ENCODE data around the gene CDS2. TPM values are rescaled to one million over a fixed set of nuclear protein-coding genes. Genes with fewer than 3 reads are reported as not detected.
A peak's percentile ranks its signal among the peaks of the same experiment; 100 is the strongest.

The CDS2 gene
- total RNA-seq, 1 experiment from 2014 or later: 49.1 TPM

DNA sequence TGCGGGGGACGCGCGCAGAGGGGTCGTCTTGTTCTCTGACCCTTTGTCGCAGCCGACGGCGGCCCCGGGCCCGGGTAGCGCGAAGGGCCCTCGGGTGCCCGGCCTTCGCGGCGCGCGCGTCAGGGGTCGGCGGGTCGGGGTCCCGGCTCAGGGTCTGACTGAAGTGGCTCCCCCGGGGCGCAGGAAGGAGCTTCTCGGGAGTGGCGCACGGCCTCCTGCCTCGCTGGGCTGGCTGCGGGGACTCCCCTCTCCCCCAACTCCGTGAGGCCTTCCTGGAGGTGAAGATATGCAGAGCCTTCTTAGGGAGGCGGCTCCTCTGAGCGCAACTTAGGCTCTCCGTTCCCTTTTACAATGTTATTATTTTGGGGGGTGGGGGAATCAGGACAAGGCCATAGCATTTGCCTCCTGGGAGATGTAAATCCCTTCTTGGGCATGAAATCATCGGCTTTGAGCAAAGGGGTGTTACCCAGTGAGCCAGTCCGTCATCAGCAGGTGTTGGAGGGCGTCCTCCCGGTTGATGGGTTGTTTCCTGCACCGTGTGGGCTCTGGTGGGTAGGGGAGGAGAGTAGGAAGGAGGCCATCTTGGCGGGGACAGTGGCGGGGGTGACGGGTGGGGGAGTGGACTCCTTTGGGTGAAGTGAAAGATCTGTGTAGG lies 523 bp downstream of the CDS2 start (continued):
- TF ChIP-seq, protein P1, sequence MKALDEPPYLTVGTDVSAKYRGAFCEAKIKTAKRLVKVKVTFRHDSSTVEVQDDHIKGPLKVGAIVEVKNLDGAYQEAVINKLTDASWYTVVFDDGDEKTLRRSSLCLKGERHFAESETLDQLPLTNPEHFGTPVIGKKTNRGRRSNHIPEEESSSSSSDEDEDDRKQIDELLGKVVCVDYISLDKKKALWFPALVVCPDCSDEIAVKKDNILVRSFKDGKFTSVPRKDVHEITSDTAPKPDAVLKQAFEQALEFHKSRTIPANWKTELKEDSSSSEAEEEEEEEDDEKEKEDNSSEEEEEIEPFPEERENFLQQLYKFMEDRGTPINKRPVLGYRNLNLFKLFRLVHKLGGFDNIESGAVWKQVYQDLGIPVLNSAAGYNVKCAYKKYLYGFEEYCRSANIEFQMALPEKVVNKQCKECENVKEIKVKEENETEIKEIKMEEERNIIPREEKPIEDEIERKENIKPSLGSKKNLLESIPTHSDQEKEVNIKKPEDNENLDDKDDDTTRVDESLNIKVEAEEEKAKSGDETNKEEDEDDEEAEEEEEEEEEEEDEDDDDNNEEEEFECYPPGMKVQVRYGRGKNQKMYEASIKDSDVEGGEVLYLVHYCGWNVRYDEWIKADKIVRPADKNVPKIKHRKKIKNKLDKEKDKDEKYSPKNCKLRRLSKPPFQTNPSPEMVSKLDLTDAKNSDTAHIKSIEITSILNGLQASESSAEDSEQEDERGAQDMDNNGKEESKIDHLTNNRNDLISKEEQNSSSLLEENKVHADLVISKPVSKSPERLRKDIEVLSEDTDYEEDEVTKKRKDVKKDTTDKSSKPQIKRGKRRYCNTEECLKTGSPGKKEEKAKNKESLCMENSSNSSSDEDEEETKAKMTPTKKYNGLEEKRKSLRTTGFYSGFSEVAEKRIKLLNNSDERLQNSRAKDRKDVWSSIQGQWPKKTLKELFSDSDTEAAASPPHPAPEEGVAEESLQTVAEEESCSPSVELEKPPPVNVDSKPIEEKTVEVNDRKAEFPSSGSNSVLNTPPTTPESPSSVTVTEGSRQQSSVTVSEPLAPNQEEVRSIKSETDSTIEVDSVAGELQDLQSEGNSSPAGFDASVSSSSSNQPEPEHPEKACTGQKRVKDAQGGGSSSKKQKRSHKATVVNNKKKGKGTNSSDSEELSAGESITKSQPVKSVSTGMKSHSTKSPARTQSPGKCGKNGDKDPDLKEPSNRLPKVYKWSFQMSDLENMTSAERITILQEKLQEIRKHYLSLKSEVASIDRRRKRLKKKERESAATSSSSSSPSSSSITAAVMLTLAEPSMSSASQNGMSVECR (CRISPR knock-in tag; IDR thresholded peaks at IDR 0.05; ENCODE audit: borderline replicate concordance): peak; percentile 35; the same call in 1 of the 2 replicates
- TF ChIP-seq, protein P2, sequence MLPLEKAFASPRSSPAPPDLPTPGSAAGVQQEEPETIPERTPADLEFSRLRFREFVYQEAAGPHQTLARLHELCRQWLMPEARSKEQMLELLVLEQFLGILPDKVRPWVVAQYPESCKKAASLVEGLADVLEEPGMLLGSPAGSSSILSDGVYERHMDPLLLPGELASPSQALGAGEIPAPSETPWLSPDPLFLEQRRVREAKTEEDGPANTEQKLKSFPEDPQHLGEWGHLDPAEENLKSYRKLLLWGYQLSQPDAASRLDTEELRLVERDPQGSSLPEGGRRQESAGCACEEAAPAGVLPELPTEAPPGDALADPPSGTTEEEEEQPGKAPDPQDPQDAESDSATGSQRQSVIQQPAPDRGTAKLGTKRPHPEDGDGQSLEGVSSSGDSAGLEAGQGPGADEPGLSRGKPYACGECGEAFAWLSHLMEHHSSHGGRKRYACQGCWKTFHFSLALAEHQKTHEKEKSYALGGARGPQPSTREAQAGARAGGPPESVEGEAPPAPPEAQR (CRISPR knock-in tag; IDR thresholded peaks at IDR 0.05): no peak
- no peak for TF ChIP-seq MXD4 (CRISPR knock-in tag; IDR thresholded peaks at IDR 0.05; ENCODE audit: borderline replicate concordance)
- no peak for TF ChIP-seq SMAD4 (CRISPR knock-in tag; IDR thresholded peaks at IDR 0.05)
- no peak for TF ChIP-seq ZNF121 (CRISPR knock-in tag; IDR thresholded peaks at IDR 0.05)
- no peak for TF ChIP-seq GTF2I (CRISPR knock-in tag; conservative IDR thresholded peaks at IDR 0.05)
- no peak for TF ChIP-seq EMX1 (CRISPR knock-in tag; IDR thresholded peaks at IDR 0.05)
- no peak for TF ChIP-seq ELF4 (CRISPR knock-in tag; IDR thresholded peaks at IDR 0.05; ENCODE audit: low read depth)
- no peak for TF ChIP-seq KAT7 (CRISPR knock-in tag; IDR thresholded peaks at IDR 0.05; ENCODE audit: borderline replicate concordance)
- TF ChIP-seq PRRX2 (CRISPR knock-in tag; IDR thresholded peaks at IDR 0.05): no peak
- no peak for TF ChIP-seq JAZF1 (CRISPR knock-in tag; IDR thresholded peaks at IDR 0.05)
- no peak for TF ChIP-seq IRF2 (CRISPR knock-in tag; IDR thresholded peaks at IDR 0.05; ENCODE audit: borderline replicate concordance, low read depth)
- no peak for TF ChIP-seq SP1 (CRISPR knock-in tag; conservative IDR thresholded peaks at IDR 0.05)
- TF ChIP-seq, protein P3, sequence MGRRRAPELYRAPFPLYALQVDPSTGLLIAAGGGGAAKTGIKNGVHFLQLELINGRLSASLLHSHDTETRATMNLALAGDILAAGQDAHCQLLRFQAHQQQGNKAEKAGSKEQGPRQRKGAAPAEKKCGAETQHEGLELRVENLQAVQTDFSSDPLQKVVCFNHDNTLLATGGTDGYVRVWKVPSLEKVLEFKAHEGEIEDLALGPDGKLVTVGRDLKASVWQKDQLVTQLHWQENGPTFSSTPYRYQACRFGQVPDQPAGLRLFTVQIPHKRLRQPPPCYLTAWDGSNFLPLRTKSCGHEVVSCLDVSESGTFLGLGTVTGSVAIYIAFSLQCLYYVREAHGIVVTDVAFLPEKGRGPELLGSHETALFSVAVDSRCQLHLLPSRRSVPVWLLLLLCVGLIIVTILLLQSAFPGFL (CRISPR knock-in tag; IDR thresholded peaks at IDR 0.05; ENCODE audit: borderline replicate concordance): no peak
- TF ChIP-seq FOXK1 (CRISPR knock-in tag; IDR thresholded peaks at IDR 0.05): no peak
- TF ChIP-seq, protein P4, sequence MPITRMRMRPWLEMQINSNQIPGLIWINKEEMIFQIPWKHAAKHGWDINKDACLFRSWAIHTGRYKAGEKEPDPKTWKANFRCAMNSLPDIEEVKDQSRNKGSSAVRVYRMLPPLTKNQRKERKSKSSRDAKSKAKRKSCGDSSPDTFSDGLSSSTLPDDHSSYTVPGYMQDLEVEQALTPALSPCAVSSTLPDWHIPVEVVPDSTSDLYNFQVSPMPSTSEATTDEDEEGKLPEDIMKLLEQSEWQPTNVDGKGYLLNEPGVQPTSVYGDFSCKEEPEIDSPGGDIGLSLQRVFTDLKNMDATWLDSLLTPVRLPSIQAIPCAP (CRISPR knock-in tag; IDR thresholded peaks at IDR 0.05): 0 out of 2 replicates have a peak, but pooled peaks have one; percentile 57
- TF ChIP-seq, protein P5, sequence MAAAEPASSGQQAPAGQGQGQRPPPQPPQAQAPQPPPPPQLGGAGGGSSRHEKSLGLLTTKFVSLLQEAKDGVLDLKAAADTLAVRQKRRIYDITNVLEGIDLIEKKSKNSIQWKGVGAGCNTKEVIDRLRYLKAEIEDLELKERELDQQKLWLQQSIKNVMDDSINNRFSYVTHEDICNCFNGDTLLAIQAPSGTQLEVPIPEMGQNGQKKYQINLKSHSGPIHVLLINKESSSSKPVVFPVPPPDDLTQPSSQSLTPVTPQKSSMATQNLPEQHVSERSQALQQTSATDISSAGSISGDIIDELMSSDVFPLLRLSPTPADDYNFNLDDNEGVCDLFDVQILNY (CRISPR knock-in tag; IDR thresholded peaks at IDR 0.05): no peak
- TF ChIP-seq RELA (CRISPR knock-in tag; IDR thresholded peaks at IDR 0.05; ENCODE audit: borderline replicate concordance): no peak
- peak; percentile 73; the same call in 1 of the 2 replicates for TF ChIP-seq TEAD1 (CRISPR knock-in tag; IDR thresholded peaks at IDR 0.05)
- TF ChIP-seq, protein P6, sequence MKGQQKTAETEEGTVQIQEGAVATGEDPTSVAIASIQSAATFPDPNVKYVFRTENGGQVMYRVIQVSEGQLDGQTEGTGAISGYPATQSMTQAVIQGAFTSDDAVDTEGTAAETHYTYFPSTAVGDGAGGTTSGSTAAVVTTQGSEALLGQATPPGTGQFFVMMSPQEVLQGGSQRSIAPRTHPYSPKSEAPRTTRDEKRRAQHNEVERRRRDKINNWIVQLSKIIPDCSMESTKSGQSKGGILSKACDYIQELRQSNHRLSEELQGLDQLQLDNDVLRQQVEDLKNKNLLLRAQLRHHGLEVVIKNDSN (CRISPR knock-in tag; IDR thresholded peaks at IDR 0.05): peak; percentile 41; the same call in 1 of the 2 replicates
- TF ChIP-seq, protein P7, sequence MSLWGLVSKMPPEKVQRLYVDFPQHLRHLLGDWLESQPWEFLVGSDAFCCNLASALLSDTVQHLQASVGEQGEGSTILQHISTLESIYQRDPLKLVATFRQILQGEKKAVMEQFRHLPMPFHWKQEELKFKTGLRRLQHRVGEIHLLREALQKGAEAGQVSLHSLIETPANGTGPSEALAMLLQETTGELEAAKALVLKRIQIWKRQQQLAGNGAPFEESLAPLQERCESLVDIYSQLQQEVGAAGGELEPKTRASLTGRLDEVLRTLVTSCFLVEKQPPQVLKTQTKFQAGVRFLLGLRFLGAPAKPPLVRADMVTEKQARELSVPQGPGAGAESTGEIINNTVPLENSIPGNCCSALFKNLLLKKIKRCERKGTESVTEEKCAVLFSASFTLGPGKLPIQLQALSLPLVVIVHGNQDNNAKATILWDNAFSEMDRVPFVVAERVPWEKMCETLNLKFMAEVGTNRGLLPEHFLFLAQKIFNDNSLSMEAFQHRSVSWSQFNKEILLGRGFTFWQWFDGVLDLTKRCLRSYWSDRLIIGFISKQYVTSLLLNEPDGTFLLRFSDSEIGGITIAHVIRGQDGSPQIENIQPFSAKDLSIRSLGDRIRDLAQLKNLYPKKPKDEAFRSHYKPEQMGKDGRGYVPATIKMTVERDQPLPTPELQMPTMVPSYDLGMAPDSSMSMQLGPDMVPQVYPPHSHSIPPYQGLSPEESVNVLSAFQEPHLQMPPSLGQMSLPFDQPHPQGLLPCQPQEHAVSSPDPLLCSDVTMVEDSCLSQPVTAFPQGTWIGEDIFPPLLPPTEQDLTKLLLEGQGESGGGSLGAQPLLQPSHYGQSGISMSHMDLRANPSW (CRISPR knock-in tag; conservative IDR thresholded peaks at IDR 0.05; ENCODE audit: low read depth): no peak
- TF ChIP-seq, protein P8, sequence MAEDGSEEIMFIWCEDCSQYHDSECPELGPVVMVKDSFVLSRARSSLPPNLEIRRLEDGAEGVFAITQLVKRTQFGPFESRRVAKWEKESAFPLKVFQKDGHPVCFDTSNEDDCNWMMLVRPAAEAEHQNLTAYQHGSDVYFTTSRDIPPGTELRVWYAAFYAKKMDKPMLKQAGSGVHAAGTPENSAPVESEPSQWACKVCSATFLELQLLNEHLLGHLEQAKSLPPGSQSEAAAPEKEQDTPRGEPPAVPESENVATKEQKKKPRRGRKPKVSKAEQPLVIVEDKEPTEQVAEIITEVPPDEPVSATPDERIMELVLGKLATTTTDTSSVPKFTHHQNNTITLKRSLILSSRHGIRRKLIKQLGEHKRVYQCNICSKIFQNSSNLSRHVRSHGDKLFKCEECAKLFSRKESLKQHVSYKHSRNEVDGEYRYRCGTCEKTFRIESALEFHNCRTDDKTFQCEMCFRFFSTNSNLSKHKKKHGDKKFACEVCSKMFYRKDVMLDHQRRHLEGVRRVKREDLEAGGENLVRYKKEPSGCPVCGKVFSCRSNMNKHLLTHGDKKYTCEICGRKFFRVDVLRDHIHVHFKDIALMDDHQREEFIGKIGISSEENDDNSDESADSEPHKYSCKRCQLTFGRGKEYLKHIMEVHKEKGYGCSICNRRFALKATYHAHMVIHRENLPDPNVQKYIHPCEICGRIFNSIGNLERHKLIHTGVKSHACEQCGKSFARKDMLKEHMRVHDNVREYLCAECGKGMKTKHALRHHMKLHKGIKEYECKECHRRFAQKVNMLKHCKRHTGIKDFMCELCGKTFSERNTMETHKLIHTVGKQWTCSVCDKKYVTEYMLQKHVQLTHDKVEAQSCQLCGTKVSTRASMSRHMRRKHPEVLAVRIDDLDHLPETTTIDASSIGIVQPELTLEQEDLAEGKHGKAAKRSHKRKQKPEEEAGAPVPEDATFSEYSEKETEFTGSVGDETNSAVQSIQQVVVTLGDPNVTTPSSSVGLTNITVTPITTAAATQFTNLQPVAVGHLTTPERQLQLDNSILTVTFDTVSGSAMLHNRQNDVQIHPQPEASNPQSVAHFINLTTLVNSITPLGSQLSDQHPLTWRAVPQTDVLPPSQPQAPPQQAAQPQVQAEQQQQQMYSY (CRISPR knock-in tag; IDR thresholded peaks at IDR 0.05): no peak
- TF ChIP-seq ZNF396 (CRISPR knock-in tag; IDR thresholded peaks at IDR 0.05; ENCODE audit: borderline replicate concordance): no peak
